ENCODE results near the gene CD6. TPM values are rescaled to one million over a fixed set of nuclear protein-coding genes. Genes with fewer than 3 reads are reported as not detected.

Gene CD6, protein sequence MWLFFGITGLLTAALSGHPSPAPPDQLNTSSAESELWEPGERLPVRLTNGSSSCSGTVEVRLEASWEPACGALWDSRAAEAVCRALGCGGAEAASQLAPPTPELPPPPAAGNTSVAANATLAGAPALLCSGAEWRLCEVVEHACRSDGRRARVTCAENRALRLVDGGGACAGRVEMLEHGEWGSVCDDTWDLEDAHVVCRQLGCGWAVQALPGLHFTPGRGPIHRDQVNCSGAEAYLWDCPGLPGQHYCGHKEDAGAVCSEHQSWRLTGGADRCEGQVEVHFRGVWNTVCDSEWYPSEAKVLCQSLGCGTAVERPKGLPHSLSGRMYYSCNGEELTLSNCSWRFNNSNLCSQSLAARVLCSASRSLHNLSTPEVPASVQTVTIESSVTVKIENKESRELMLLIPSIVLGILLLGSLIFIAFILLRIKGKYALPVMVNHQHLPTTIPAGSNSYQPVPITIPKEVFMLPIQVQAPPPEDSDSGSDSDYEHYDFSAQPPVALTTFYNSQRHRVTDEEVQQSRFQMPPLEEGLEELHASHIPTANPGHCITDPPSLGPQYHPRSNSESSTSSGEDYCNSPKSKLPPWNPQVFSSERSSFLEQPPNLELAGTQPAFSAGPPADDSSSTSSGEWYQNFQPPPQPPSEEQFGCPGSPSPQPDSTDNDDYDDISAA
- total RNA-seq (1 to 10 TPM; 1.2 to 3.1 TPM), polyA plus RNA-seq (1 to 10 TPM; 1.6 to 1.9 TPM)
- long read RNA-seq, donor 1, result 0 reads
- long read RNA-seq, donor 2, result 0 reads
- long read RNA-seq, donor 3, result 0 reads
- long read RNA-seq, donor 4, result 0 reads
- long read RNA-seq, donor 5, result 0 reads

DNA sequence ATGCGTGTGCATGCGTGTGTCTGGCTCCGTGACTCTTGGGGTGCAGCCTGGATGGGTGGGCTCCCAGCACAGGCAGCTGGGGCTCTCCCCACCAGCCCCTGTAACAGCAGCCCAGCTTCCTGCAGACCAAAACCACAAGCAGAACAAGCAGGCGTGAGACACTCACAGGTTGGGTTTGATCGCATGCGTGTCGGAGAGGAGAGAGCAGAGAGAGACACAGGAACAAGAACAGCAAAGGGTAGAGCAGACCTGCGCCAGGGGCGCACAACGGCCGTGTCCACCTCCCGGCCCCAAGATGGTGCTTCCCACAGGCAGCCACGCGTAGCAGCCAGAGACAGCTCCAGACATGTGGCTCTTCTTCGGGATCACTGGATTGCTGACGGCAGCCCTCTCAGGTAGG is at the start of gene CD6:
TSS of gene CD6 (plus strand) at position 161 of the 400 bp plus-strand sequence. CDS start at position 347, 186 bp downstream.
- Histone ChIP-seq H3K27ac (ENCODE audit: low read depth in 1 of 2, low read length in 1 of 2) (no peak within 1 kb of the TSS), H3K4me1 (ENCODE audit: control insufficient read depth in 5 of 5, insufficient read depth in 5 of 5, low read length in 5 of 5) (no peaks in the 10 kb centered on the region), H3K4me3 (no peak within 1 kb of the TSS), H3K9me3 (ENCODE audit: control insufficient read depth in 4 of 4, insufficient read depth in 3 of 4, low read length in 3 of 4) (no peaks in the 10 kb centered on the region), H3K36me3 (ENCODE audit: control insufficient read depth in 4 of 4, insufficient read depth in 4 of 4, low read length in 4 of 4) (no peaks in the 10 kb centered on the region), H3K9ac (ENCODE audit: insufficient read depth in 1 of 2, low read length in 2 of 2) (no peak within 1 kb of the TSS), H3K27me3 (ENCODE audit: control insufficient read depth in 3 of 3, insufficient read depth in 3 of 3, low read length in 2 of 3) (no peaks in the 10 kb centered on the region)
- 44 to 76% methylated on average over 16 of the region's 16 CpGs for WGBS, 2 donors
- TF ChIP-seq, protein P1, sequence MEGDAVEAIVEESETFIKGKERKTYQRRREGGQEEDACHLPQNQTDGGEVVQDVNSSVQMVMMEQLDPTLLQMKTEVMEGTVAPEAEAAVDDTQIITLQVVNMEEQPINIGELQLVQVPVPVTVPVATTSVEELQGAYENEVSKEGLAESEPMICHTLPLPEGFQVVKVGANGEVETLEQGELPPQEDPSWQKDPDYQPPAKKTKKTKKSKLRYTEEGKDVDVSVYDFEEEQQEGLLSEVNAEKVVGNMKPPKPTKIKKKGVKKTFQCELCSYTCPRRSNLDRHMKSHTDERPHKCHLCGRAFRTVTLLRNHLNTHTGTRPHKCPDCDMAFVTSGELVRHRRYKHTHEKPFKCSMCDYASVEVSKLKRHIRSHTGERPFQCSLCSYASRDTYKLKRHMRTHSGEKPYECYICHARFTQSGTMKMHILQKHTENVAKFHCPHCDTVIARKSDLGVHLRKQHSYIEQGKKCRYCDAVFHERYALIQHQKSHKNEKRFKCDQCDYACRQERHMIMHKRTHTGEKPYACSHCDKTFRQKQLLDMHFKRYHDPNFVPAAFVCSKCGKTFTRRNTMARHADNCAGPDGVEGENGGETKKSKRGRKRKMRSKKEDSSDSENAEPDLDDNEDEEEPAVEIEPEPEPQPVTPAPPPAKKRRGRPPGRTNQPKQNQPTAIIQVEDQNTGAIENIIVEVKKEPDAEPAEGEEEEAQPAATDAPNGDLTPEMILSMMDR (IDR thresholded peaks at IDR 0.05; ENCODE audit: control extremely low read depth, extremely low read depth), result no peak
- ATAC-seq (ENCODE audit: insufficient read depth, low FRiP score) (no peak), DNase-seq (no peak)

DNA sequence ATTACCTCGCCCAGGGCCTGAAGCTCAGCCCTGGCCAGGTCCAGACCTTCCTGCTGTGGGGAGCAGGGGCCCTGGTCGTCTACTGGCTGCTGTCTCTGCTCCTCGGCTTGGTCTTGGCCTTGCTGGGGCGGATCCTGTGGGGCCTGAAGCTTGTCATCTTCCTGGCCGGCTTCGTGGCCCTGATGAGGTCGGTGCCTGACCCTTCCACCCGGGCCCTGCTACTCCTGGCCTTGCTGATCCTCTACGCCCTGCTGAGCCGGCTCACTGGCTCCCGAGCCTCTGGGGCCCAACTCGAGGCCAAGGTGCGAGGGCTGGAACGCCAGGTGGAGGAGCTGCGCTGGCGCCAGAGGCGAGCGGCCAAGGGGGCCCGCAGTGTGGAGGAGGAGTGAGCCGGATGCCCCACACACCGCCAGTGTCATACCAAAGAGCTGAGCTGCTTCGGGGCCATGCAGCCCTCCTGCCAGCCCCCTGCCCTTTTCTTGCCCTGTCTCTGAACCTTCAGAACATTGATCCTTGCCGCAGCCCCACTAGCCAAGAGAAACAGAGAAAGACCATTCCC is 49.6 kb upstream of the CD6 start:
- Histone ChIP-seq H3K9me3 (ENCODE audit: control insufficient read depth in 4 of 4, insufficient read depth in 3 of 4, low read length in 3 of 4) (peaks cover 0 to 3% (median 0%) of the 10 kb centered on the region in 4 donors), H3K36me3 (ENCODE audit: control insufficient read depth in 4 of 4, insufficient read depth in 4 of 4, low read length in 4 of 4) (peaks cover 9 to 30% (median 16%) of the 10 kb centered on the region in 4 donors), H3K4me1 (ENCODE audit: control insufficient read depth in 5 of 5, insufficient read depth in 5 of 5, low read length in 5 of 5) (peaks cover 0 to 20% (median 4%) of the 10 kb centered on the region in 5 donors), H3K4me3 (no peak overlapping the region), H3K27me3 (ENCODE audit: control insufficient read depth in 3 of 3, insufficient read depth in 3 of 3, low read length in 2 of 3) (no peaks in the 10 kb centered on the region), H3K27ac (ENCODE audit: low read depth in 1 of 2, low read length in 1 of 2) (no peak overlapping the region), H3K9ac (ENCODE audit: insufficient read depth in 1 of 2, low read length in 2 of 2) (no peak overlapping the region)
- 90 to 92% methylated on average over 22 to 23 of the region's 23 CpGs for WGBS, 2 donors
- DNase-seq (no peak), ATAC-seq (ENCODE audit: insufficient read depth, low FRiP score) (no peak)
- TF ChIP-seq, protein P1 (IDR thresholded peaks at IDR 0.05; ENCODE audit: control extremely low read depth, extremely low read depth), result no peak

DNA sequence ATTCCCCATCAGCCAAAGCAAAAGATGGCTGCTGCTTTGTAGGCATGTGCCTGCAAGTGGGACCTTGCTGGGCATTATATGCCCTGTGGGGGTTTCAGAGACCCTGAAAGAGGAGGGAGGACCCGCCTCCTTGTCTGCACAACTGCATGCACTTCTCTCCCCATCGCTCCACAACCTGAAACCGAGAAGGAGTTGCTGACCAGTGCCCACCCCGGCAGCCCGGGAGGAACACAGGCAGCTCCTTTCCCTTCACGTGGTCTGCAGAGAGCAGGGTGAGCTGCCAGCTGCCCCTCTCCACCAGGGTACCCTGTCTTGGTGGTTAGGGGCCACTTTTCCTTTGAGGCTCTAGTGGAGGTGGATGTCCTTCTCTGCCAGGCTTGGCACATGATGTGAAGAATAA is 48.6 kb upstream of the CD6 start:
- Histone ChIP-seq H3K36me3 (ENCODE audit: control insufficient read depth in 4 of 4, insufficient read depth in 4 of 4, low read length in 4 of 4) (peaks cover 9 to 30% (median 16%) of the 10 kb centered on the region in 4 donors), H3K9me3 (ENCODE audit: control insufficient read depth in 4 of 4, insufficient read depth in 3 of 4, low read length in 3 of 4) (peaks cover 0 to 3% (median 0%) of the 10 kb centered on the region in 4 donors), H3K4me1 (ENCODE audit: control insufficient read depth in 5 of 5, insufficient read depth in 5 of 5, low read length in 5 of 5) (peaks cover 0 to 16% (median 4%) of the 10 kb centered on the region in 5 donors), H3K27me3 (ENCODE audit: control insufficient read depth in 3 of 3, insufficient read depth in 3 of 3, low read length in 2 of 3) (no peaks in the 10 kb centered on the region), H3K4me3 (no peak overlapping the region), H3K9ac (ENCODE audit: insufficient read depth in 1 of 2, low read length in 2 of 2) (no peak overlapping the region), H3K27ac (ENCODE audit: low read depth in 1 of 2, low read length in 1 of 2) (no peak overlapping the region)
- 91% methylated on average over 6 of the region's 6 CpGs for WGBS, 2 donors
- DNase-seq (no peak), ATAC-seq (ENCODE audit: insufficient read depth, low FRiP score) (no peak)
- TF ChIP-seq, protein P1 (IDR thresholded peaks at IDR 0.05; ENCODE audit: control extremely low read depth, extremely low read depth), result no peak

Data from lung (tissue), 16 donors.